ENCODE data around the gene MZF1.
"Not testable (repeated sequence)": the region's sequence is repeated elsewhere in the genome, so short reads cannot be mapped to it uniquely, and the experiment has no call there.

The MZF1 gene

GRCh38 chr19:58544591-58545285 is 28.4 kb downstream of the MZF1 start:
- TF ChIP-seq L3MBTL2 (conservative IDR thresholded peaks at IDR 0.05): no peak
- no peak for TF ChIP-seq ELF4 (IDR thresholded peaks at IDR 0.05)
- no peak for TF ChIP-seq HDGF (IDR thresholded peaks at IDR 0.05; ENCODE audit: borderline replicate concordance)
- no peak for TF ChIP-seq SUZ12 (IDR thresholded peaks at IDR 0.05)
- peak; percentile 68 for TF ChIP-seq ARNT (IDR thresholded peaks at IDR 0.05)
- TF ChIP-seq LEF1 (IDR thresholded peaks at IDR 0.05; ENCODE audit: borderline replicate concordance): no peak; the same call in 1 of the 2 replicates
- TF ChIP-seq ZNF384 (IDR thresholded peaks at IDR 0.05): no peak
- TF ChIP-seq CTBP1 (IDR thresholded peaks at IDR 0.05; ENCODE audit: borderline replicate concordance): no peak
- peak; percentile 54; the same call in 1 of the 2 replicates for TF ChIP-seq FOXM1 (IDR thresholded peaks at IDR 0.05; ENCODE audit: borderline replicate concordance)
- peak; percentile 83 for DNase-seq (ENCODE audit: extremely low spot score)
- ChIA-PET POLR2A (interaction anchor here (1.0 to 3.8 kb wide), 20 partner anchors 9 to 182 kb away, joined by 3 to 96 read pairs (median 5); partner anchors contain the start of genes CHMP2A, MZF1, UBE2M and ZBTB45), CTCF (interaction anchor here (1.3 kb wide), 1 partner anchor 25 kb away, joined by 9 read pairs; the partner anchor contains the start of gene ZBTB45)

GRCh38 chr19:58543826-58544590 is 29.1 kb downstream of the MZF1 start, which contains the start of gene TRIM28:
Gene TRIM28 (plus strand): TSS chr19:58544064. CDS start chr19:58544758, 694 bp downstream.
- peak; percentile 99 for DNase-seq (ENCODE audit: extremely low spot score)
- ChIA-PET POLR2A (interaction anchor here (0.5 to 3.8 kb wide), 23 partner anchors 8 to 383 kb away, joined by 3 to 96 read pairs (median 5); partner anchors contain the start of genes CHMP2A, MZF1, RNF225 and UBE2M), CTCF (interaction anchor here (1.3 kb wide), 1 partner anchor 25 kb away, joined by 9 read pairs; the partner anchor contains the start of gene ZBTB45)
- TF ChIP-seq HDGF (IDR thresholded peaks at IDR 0.05; ENCODE audit: borderline replicate concordance) (no peak), FOXM1 (IDR thresholded peaks at IDR 0.05; ENCODE audit: borderline replicate concordance) (no peak), TARDBP (IDR thresholded peaks at IDR 0.05) (no peak), ELF4 (IDR thresholded peaks at IDR 0.05) (peak; percentile 31; the same call in 1 of the 2 replicates), FOXK2 (IDR thresholded peaks at IDR 0.05) (no peak)

- POLR2A ChIA-PET: interaction anchor here (1.0 to 3.8 kb wide), 12 partner anchors 11 to 360 kb away, joined by 4 to 96 read pairs (median 8); partner anchors contain the start of genes CHMP2A, MZF1, UBE2M and ZBTB45
- DNase-seq (ENCODE audit: extremely low spot score); CTCF ChIA-PET: not testable (repeated sequence)
These were observed 30.3 kb downstream of the MZF1 start for GRCh38 chr19:58542641-58543372.

- POLR2A ChIA-PET; DNase-seq (ENCODE audit: extremely low spot score); CTCF ChIA-PET: not testable (repeated sequence)
These were observed 34.0 kb downstream of the MZF1 start for GRCh38 chr19:58539169-58539559.

- POLR2A ChIA-PET: no interaction called here
- CTCF ChIA-PET: no interaction called here
- no peak for DNase-seq (ENCODE audit: extremely low spot score)
- TF ChIP-seq FOXA1 (IDR thresholded peaks at IDR 0.05): no peak
These were observed 34.6 kb downstream of the MZF1 start for GRCh38 chr19:58538257-58539168.

- ChIA-PET CTCF (no interaction called here), POLR2A (no interaction called here)
- DNase-seq (ENCODE audit: extremely low spot score): no peak
- TF ChIP-seq NFRKB (IDR thresholded peaks at IDR 0.05): no peak
- no peak for TF ChIP-seq CTBP1 (IDR thresholded peaks at IDR 0.05; ENCODE audit: borderline replicate concordance)
- TF ChIP-seq ARNT (IDR thresholded peaks at IDR 0.05): no peak
- TF ChIP-seq ELF4 (IDR thresholded peaks at IDR 0.05): no peak
- no peak for TF ChIP-seq FOXK2 (IDR thresholded peaks at IDR 0.05)
- no peak for TF ChIP-seq HDGF (IDR thresholded peaks at IDR 0.05; ENCODE audit: borderline replicate concordance)
- no peak for TF ChIP-seq TARDBP (IDR thresholded peaks at IDR 0.05)
- no peak for TF ChIP-seq FOXA1 (IDR thresholded peaks at IDR 0.05)
- TF ChIP-seq FOXM1 (IDR thresholded peaks at IDR 0.05; ENCODE audit: borderline replicate concordance): no peak
- no peak for TF ChIP-seq L3MBTL2 (conservative IDR thresholded peaks at IDR 0.05)
- no peak for TF ChIP-seq PKNOX1 (IDR thresholded peaks at IDR 0.05)
- TF ChIP-seq BHLHE40 (IDR thresholded peaks at IDR 0.05; ENCODE audit: borderline replicate concordance): no peak
- TF ChIP-seq SUZ12 (IDR thresholded peaks at IDR 0.05): no peak
- TF ChIP-seq LEF1 (IDR thresholded peaks at IDR 0.05; ENCODE audit: borderline replicate concordance): no peak
- no peak for TF ChIP-seq ZNF384 (IDR thresholded peaks at IDR 0.05)
- no peak for TF ChIP-seq SP1 (IDR thresholded peaks at IDR 0.05)
These were observed 36.0 kb downstream of the MZF1 start for GRCh38 chr19:58536852-58537798.
